ENCODE measurements around the gene FAM53B. TPM values are rescaled to one million over a fixed set of nuclear protein-coding genes. Genes with fewer than 3 reads are reported as not detected.
A peak's percentile ranks its signal among the peaks of the same experiment; 100 is the strongest.

Gene FAM53B
- total and polyA plus RNA-seq, 4 donors = 21.8 to 31.2 (median 29.7) TPM

DNA sequence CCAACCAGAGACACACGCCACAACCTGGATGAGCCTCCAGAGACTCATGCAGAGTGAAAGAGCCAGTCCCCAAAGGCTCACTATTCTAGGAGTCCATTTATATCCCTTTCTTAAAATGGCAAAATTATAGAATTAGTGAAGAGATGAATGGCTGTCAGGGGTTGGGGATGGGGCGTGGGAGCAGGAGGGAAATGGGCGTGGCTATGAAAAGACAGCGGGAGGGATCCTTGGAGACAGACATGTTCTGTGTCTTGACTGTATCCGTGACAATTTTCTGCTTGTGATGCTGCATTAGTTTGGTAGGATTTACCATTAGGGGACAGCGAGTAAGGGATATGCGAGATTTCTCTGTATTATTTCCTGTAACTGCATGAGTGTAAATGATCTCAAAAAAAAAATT lies 33.0 kb downstream of the FAM53B start:
- no peak overlapping the region for H3K27ac ChIP-seq (ENCODE audit: low read depth, low read length)
- 36% methylated on average over 3 of the region's 7 CpGs for WGBS (ENCODE audit: insufficient coverage)
- peaks cover 73% of the 10 kb centered on the region for H3K4me1 ChIP-seq (ENCODE audit: control insufficient read depth, insufficient read depth, low read length)
- no peaks in the 10 kb centered on the region for H3K27me3 ChIP-seq (ENCODE audit: control insufficient read depth, insufficient read depth, low read length)
- H3K9me3 ChIP-seq (ENCODE audit: control insufficient read depth, insufficient read depth, low read length) = no peaks in the 10 kb centered on the region
- DNase-seq (ENCODE audit: low read depth in 4 of 6, low spot score in 6 of 6) = peak in 1 of 6 donors; percentile 41
- H3K4me3 ChIP-seq (ENCODE audit: low read depth, low read length) = no peak overlapping the region
- peaks cover 13% of the 10 kb centered on the region for H3K36me3 ChIP-seq (ENCODE audit: control insufficient read depth, insufficient read depth, low read length)

DNA sequence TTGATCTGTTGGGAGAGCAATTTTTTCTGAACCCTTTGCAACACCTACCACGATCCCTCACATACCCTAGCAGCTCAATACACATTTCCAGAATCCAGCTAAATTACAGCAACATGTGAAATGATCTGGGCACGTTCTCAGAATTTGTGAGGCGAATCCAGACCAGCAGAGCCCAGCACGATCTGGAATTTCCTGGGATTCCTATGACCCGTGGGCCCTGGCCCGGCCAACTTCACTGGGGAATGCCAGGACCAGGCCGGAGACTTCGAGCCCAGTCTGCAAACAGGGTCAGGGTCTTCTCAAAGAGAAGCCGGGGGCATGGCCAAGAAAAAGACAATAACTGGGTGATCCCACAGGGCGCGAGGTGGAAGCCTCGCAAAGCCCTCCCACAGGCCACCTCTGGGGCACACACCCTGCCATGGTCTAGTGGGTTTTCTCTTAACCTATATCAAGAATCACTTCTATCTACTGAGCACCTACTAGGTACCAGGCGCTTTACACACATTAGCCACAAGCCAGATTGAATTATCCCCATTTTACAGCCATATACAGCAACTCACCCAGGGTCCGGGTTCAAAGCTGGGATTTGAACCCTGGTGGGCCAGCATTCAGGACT lies 33.8 kb downstream of the FAM53B start:
- H3K4me3 ChIP-seq (ENCODE audit: low read depth, low read length) = no peak overlapping the region
- no peaks in the 10 kb centered on the region for H3K9me3 ChIP-seq (ENCODE audit: control insufficient read depth, insufficient read depth, low read length)
- peaks cover 73% of the 10 kb centered on the region for H3K4me1 ChIP-seq (ENCODE audit: control insufficient read depth, insufficient read depth, low read length)
- H3K27ac ChIP-seq (ENCODE audit: low read depth, low read length) = peak overlapping the region; percentile 40
- no peaks in the 10 kb centered on the region for H3K27me3 ChIP-seq (ENCODE audit: control insufficient read depth, insufficient read depth, low read length)
- WGBS (ENCODE audit: insufficient coverage) = 82% methylated on average over 13 of the region's 14 CpGs
- H3K36me3 ChIP-seq (ENCODE audit: control insufficient read depth, insufficient read depth, low read length) = peaks cover 21% of the 10 kb centered on the region
- no peak for DNase-seq (ENCODE audit: low read depth in 4 of 6, low spot score in 6 of 6)

DNA sequence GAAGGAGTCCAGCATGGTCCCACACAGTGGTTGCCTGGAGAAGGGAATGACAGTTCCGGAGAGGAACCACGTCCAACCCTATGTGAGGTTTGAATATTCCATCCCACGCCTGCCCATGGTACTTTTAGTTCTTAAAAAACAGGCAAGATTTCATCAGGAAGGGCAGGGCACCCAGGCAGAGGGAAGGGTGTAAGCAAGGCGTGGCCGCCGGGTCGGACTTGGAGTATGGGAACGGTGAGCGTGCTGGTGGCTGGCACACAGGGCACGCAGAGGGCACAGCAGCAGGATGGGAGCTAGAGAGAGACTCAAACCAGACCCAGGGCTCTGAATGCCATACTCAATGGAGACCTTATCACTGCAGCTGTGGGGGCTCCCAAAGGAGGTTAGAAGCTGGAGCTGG lies 34.3 kb downstream of the FAM53B start:
- Histone ChIP-seq H3K36me3 (ENCODE audit: control insufficient read depth, insufficient read depth, low read length) (peaks cover 26% of the 10 kb centered on the region), H3K27me3 (ENCODE audit: control insufficient read depth, insufficient read depth, low read length) (no peaks in the 10 kb centered on the region), H3K4me1 (ENCODE audit: control insufficient read depth, insufficient read depth, low read length) (peaks cover 77% of the 10 kb centered on the region), H3K4me3 (ENCODE audit: low read depth, low read length) (no peak overlapping the region), H3K27ac (ENCODE audit: low read depth, low read length) (peak overlapping the region; percentile 40), H3K9me3 (ENCODE audit: control insufficient read depth, insufficient read depth, low read length) (no peaks in the 10 kb centered on the region)
- DNase-seq (ENCODE audit: low read depth in 4 of 6, low spot score in 6 of 6) = no peak
- whole genome bisulfite sequencing (ENCODE audit: insufficient coverage) = 95% methylated on average over 8 of the region's 10 CpGs

DNA sequence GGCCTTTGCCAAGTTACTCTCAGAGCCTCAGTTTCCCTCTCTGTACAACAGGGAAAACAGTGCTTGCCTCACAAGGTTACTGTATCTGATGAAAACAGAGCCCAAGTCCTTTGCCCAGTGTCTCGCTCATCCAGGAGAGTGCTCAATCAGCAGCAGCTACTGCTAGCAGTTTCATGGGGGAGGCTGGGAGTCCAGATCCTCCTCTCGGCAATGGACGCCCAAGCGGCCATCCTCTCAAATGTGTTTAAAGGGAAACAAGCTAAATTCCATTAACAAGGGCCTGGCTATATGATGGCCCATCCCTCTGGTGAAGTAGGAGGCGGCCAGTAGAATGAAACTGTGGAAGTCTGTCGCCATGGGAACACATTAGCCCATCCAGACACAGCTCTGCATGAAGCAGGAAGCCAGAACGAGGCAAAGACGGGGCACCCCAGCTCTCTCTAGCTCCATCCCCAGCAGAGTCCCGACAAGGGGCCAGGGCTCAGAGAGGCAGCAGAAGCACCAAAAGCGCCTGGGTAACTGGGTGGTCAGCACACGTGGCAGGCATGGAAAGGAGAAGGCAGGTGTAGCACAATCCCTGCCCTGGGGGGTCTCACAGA lies 35.2 kb downstream of the FAM53B start:
- WGBS (ENCODE audit: insufficient coverage) = 25% methylated on average over 7 of the region's 11 CpGs
- no peaks in the 10 kb centered on the region for H3K27me3 ChIP-seq (ENCODE audit: control insufficient read depth, insufficient read depth, low read length)
- peak in 2 of 6 donors; percentile 82 to 86 for DNase-seq (ENCODE audit: low read depth in 4 of 6, low spot score in 6 of 6)
- H3K9me3 ChIP-seq (ENCODE audit: control insufficient read depth, insufficient read depth, low read length) = no peaks in the 10 kb centered on the region
- peak overlapping the region; percentile 40 for H3K27ac ChIP-seq (ENCODE audit: low read depth, low read length)
- H3K4me1 ChIP-seq (ENCODE audit: control insufficient read depth, insufficient read depth, low read length) = peaks cover 82% of the 10 kb centered on the region
- H3K36me3 ChIP-seq (ENCODE audit: control insufficient read depth, insufficient read depth, low read length) = peaks cover 34% of the 10 kb centered on the region
- H3K4me3 ChIP-seq (ENCODE audit: low read depth, low read length) = no peak overlapping the region

DNA sequence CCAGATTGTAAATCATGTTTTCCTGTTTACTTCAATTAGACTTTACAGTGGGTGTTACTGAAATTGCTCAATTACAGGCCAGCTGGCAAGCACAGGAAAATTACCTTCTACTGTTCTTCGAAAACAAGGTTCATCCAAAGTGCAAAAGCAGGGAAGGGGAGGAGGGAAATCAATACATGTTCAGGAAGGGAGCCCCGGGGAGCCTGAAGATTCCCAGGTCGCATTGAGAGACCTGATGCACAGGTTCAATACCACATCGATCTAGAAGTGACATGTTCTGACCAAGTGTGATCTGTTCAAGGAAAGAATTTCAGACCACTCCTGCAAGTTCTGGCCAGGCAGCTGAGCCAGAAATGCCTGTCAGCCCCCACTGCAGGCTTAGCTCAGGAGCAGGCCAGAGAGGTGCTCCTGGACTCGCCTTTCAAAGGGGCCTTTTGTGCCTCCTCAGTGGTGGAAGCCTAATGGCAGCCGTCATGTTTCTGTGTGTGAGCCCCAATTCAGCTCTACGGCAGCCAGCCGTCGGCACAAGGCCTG lies 35.9 kb downstream of the FAM53B start:
- WGBS (ENCODE audit: insufficient coverage) = 17% methylated on average over 9 of the region's 9 CpGs
- H3K4me3 ChIP-seq (ENCODE audit: low read depth, low read length) = no peak overlapping the region
- peak in 1 of 6 donors; percentile 82 for DNase-seq (ENCODE audit: low read depth in 4 of 6, low spot score in 6 of 6)
- H3K27ac ChIP-seq (ENCODE audit: low read depth, low read length) = peak overlapping the region; percentile 40
- H3K36me3 ChIP-seq (ENCODE audit: control insufficient read depth, insufficient read depth, low read length) = peaks cover 41% of the 10 kb centered on the region
- no peaks in the 10 kb centered on the region for H3K27me3 ChIP-seq (ENCODE audit: control insufficient read depth, insufficient read depth, low read length)
- H3K9me3 ChIP-seq (ENCODE audit: control insufficient read depth, insufficient read depth, low read length) = no peaks in the 10 kb centered on the region
- peaks cover 88% of the 10 kb centered on the region for H3K4me1 ChIP-seq (ENCODE audit: control insufficient read depth, insufficient read depth, low read length)

DNA sequence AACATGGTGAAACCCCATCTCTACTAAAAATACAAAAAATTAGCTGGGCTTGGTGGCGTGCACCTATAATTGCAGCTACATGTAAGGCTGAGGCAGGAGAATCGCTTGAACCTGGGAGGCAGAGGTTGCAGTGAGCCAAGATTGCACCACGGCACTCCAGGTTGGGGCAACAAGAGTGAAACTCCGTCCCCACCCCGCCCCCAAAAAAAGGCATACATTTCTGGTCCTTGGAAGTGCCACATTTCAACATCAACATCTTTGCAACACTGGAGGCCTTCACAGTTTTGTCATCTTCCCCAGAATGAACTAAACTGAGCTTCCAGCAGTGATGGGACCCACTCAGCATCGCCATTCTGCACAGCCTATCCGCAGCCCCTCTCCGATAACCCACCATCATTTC lies 36.6 kb downstream of the FAM53B start:
- Histone ChIP-seq H3K4me1 (ENCODE audit: control insufficient read depth, insufficient read depth, low read length) (peaks cover 88% of the 10 kb centered on the region), H3K9me3 (ENCODE audit: control insufficient read depth, insufficient read depth, low read length) (no peaks in the 10 kb centered on the region), H3K4me3 (ENCODE audit: low read depth, low read length) (no peak overlapping the region), H3K27ac (ENCODE audit: low read depth, low read length) (no peak overlapping the region), H3K27me3 (ENCODE audit: control insufficient read depth, insufficient read depth, low read length) (no peaks in the 10 kb centered on the region), H3K36me3 (ENCODE audit: control insufficient read depth, insufficient read depth, low read length) (peaks cover 45% of the 10 kb centered on the region)
- no peak for DNase-seq (ENCODE audit: low read depth in 4 of 6, low spot score in 6 of 6)
- 84% methylated on average over 8 of the region's 8 CpGs for WGBS (ENCODE audit: insufficient coverage)

DNA sequence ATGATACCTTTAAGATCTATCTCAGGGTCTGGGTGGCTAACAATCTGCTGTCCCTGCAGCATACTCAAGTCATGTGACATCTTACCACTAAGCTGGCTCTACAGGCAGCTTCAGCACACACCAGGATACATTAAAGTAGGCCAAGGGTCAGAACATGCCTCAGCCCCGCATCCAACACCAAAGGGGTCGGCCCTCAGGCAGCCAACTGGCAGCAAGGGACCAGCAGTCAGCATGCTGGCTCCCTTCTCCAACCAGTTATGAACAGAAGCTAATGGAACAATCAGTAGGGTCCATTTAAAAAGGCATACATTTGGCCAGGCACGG lies 37.1 kb downstream of the FAM53B start:
- 80% methylated on average over 3 of the region's 3 CpGs for WGBS (ENCODE audit: insufficient coverage)
- no peak for DNase-seq (ENCODE audit: low read depth in 4 of 6, low spot score in 6 of 6)
- peaks cover 89% of the 10 kb centered on the region for H3K4me1 ChIP-seq (ENCODE audit: control insufficient read depth, insufficient read depth, low read length)
- no peak overlapping the region for H3K27ac ChIP-seq (ENCODE audit: low read depth, low read length)
- H3K27me3 ChIP-seq (ENCODE audit: control insufficient read depth, insufficient read depth, low read length) = no peaks in the 10 kb centered on the region
- H3K4me3 ChIP-seq (ENCODE audit: low read depth, low read length) = no peak overlapping the region
- H3K9me3 ChIP-seq (ENCODE audit: control insufficient read depth, insufficient read depth, low read length) = no peaks in the 10 kb centered on the region
- peaks cover 49% of the 10 kb centered on the region for H3K36me3 ChIP-seq (ENCODE audit: control insufficient read depth, insufficient read depth, low read length)

DNA sequence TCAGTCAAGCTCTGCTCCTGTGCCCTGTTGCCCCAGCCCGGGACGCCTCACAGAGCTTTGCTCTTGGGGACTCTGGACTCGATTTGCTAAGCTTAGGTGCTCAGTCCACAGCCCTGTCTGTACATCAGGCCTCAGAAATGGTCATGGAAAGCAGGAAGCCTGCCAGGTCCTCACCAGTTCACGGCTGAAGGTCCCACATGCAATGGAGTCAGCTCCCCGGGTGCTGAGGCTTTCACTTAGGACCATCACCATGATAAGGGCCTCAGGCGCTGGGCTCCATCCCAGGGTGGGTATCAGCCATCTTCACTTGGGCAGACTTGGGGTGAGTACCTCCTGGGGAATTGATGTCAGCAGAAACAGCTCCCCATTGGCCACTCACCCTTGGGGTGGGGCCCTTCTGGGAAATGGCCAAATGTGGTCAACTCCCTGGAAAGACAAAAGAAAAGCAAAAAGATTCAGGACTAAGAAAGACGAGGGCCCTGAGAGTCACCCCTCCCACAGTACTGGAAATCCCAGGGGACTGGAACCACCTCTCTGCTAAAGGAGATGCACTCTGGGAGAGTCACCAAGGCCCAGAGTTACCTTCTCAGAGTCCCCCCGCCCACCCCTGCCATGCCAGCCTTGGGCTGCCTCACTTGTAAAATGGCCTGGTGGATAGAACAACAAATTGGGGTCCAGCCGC lies 37.6 kb downstream of the FAM53B start:
- 93% methylated on average over 9 of the region's 9 CpGs for WGBS (ENCODE audit: insufficient coverage)
- Histone ChIP-seq H3K4me1 (ENCODE audit: control insufficient read depth, insufficient read depth, low read length) (peaks cover 93% of the 10 kb centered on the region), H3K27ac (ENCODE audit: low read depth, low read length) (no peak overlapping the region), H3K36me3 (ENCODE audit: control insufficient read depth, insufficient read depth, low read length) (peaks cover 53% of the 10 kb centered on the region), H3K9me3 (ENCODE audit: control insufficient read depth, insufficient read depth, low read length) (no peaks in the 10 kb centered on the region), H3K4me3 (ENCODE audit: low read depth, low read length) (no peak overlapping the region), H3K27me3 (ENCODE audit: control insufficient read depth, insufficient read depth, low read length) (no peaks in the 10 kb centered on the region)
- no peak for DNase-seq (ENCODE audit: low read depth in 4 of 6, low spot score in 6 of 6)

DNA sequence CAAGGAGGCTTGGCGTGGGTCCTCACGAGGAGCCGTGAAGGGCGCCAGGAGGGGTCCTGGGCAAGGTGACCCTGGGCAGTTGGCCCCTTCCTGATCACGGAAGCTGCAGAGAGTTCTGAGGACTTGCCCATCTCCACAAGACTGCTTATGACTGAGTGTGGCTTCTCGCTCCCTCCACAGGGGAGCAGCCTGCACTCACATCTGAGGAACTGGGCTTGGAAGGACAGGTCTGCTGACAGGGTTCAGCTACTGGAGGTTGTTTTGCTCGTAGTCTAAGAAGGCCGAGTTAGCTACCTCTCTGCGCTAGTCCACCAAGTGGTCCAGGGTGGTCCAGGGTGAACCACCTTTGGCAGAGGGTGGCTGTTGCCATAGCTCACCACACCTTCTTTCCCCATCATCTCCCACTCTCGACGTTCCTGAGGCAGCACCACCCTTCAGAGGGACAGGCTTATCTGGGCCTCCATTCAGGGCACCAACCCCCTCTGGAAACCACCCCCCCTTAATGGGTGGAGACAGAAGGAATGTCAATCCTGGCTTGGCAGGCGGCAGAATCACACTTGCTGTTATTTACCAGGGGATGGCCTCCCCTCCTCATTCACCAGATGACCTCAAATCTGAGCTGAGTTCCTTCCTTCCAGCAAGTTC lies 38.2 kb downstream of the FAM53B start:
- Histone ChIP-seq H3K27ac (ENCODE audit: low read depth, low read length) (no peak overlapping the region), H3K4me1 (ENCODE audit: control insufficient read depth, insufficient read depth, low read length) (peaks cover 96% of the 10 kb centered on the region)
- 89% methylated on average over 11 of the region's 12 CpGs for WGBS (ENCODE audit: insufficient coverage)

More for the DNA sequence above, 38.2 kb downstream of the FAM53B start:
- no peak overlapping the region for H3K4me3 ChIP-seq (ENCODE audit: low read depth, low read length)
- H3K36me3 ChIP-seq (ENCODE audit: control insufficient read depth, insufficient read depth, low read length) = peaks cover 58% of the 10 kb centered on the region
- H3K9me3 ChIP-seq (ENCODE audit: control insufficient read depth, insufficient read depth, low read length) = no peaks in the 10 kb centered on the region
- no peaks in the 10 kb centered on the region for H3K27me3 ChIP-seq (ENCODE audit: control insufficient read depth, insufficient read depth, low read length)
- no peak for DNase-seq (ENCODE audit: low read depth in 4 of 6, low spot score in 6 of 6)
